GM13976 (cell line): Measurements from ENCODE around the gene ENO2.

ENCODE experiments used
- DNase-seq: peaks from one replicate; pipeline ENCODE4 v3.0.0; 2012; ENCODE audit warnings: low spot score
- in situ Hi-C: fragments of 300-500 bp; cut with MboI; formaldehyde crosslinking; loops from one replicate; pipeline ENCODE4 v1.12.0; 2022; ENCODE audit warnings: low sequenced_read_pairs, mixed read lengths, inconsistent platforms; ENCODE audit not compliant: unreplicated experiment
- TF ChIP-seq, protein P1 (sequence below): IDR thresholded peaks from 2 replicates; pipeline ENCODE4 v1.5.1; 2012; ENCODE audit warnings: borderline replicate concordance, mild to moderate bottlenecking; ENCODE audit not compliant: insufficient read depth; ENCODE audit errors: extremely low read depth, missing control alignments, control extremely low read depth

The ENO2 gene

DNA sequence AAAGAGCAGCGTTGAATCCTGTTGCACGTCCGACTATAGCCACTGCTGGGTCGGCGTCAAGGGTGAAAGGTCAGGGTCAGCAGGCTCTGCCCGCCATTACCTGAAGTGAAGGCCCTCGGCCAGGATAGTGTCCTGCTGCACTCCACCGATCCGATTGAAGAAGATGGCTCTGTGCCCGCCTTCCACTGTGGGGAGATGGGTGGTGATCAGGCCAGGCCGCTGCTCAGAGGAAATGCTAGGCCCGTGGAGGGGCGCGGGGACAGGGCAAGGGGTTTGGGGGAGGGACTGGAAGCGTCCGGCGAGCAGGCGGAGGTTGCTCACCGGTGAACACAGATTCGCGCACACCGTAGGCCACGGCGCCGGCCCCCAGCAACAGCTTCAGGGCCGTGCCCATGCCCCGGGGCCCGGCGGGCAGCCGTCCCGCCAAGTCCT is 55.7 kb downstream of the ENO2 start:
- no peak for DNase-seq
- in situ Hi-C loops, result no loop called here
- TF ChIP-seq, protein P1, sequence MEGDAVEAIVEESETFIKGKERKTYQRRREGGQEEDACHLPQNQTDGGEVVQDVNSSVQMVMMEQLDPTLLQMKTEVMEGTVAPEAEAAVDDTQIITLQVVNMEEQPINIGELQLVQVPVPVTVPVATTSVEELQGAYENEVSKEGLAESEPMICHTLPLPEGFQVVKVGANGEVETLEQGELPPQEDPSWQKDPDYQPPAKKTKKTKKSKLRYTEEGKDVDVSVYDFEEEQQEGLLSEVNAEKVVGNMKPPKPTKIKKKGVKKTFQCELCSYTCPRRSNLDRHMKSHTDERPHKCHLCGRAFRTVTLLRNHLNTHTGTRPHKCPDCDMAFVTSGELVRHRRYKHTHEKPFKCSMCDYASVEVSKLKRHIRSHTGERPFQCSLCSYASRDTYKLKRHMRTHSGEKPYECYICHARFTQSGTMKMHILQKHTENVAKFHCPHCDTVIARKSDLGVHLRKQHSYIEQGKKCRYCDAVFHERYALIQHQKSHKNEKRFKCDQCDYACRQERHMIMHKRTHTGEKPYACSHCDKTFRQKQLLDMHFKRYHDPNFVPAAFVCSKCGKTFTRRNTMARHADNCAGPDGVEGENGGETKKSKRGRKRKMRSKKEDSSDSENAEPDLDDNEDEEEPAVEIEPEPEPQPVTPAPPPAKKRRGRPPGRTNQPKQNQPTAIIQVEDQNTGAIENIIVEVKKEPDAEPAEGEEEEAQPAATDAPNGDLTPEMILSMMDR, result no peak
